Activated CD4-positive, alpha-beta T cell treated with anti-CD3 and anti-CD28 coated beads for 36 hours (primary cell): ENCODE data around the gene NAA38. TPM values are rescaled to one million over a fixed set of nuclear protein-coding genes. Genes with fewer than 3 reads are reported as not detected.

Source experiments
- ATAC-seq: fragments of 200-7000 bp; cut with Tn5 transposase; one replicate; pipeline ENCODE4 v1.10.0; 2021; ENCODE audit warnings: mild to moderate bottlenecking, moderate library complexity
- CTCF ChIA-PET: fragments of 350-600 bp; sonication (Branson Sonifier 250); formaldehyde crosslinking; loops from one replicate; lab custom pipeline; 2021; ENCODE audit warnings: antibody characterized with exemption; lab: Charles Lee
- POLR2A ChIA-PET: fragments of 350-600 bp; sonication (Branson Sonifier 250); formaldehyde crosslinking; loops from one replicate; lab custom pipeline; 2021; ENCODE audit warnings: antibody characterized with exemption, inconsistent platforms; lab: Charles Lee
- DNase-seq: peaks from one replicate; pipeline ENCODE4 v3.0.0-alpha.2; 2020
- H3K27ac Mint-ChIP-seq: one replicate; pipeline ENCODE4 v1.8.0; 2021; ENCODE audit warnings: mixed read lengths
- H3K27me3 Mint-ChIP-seq: one replicate; pipeline ENCODE4 v1.8.0; 2021; ENCODE audit warnings: mixed read lengths
- H3K36me3 Mint-ChIP-seq: one replicate; pipeline ENCODE4 v1.8.0; 2021; ENCODE audit warnings: low read depth, mixed read lengths
- H3K4me1 Mint-ChIP-seq: one replicate; pipeline ENCODE4 v1.8.0; 2021; ENCODE audit warnings: mixed read lengths
- H3K4me3 Mint-ChIP-seq: one replicate; pipeline ENCODE4 v1.8.0; 2021; ENCODE audit warnings: mild to moderate bottlenecking, moderate library complexity, mixed read lengths
- H3K9me3 Mint-ChIP-seq: one replicate; pipeline ENCODE4 v1.8.0; 2021; ENCODE audit warnings: low read depth, mixed read lengths
- intact Hi-C, 2 experiments: fragments of 100-400 bp; cut with DNase I in 1 of 2; cut with micrococcal nuclease in 1 of 2; formaldehyde crosslinking; loops; one replicate each; pipeline versions ENCODE4 v1.14.2 to v1.15.1; 2022 to 2024; cut with DNase I, micrococcal nuclease
- total RNA-seq, 2 experiments: library from RNA; stranded (reverse); gene quantifications; one replicate each; pipeline ENCODE4 v1.2.3, GENCODE V29; 2021

Gene NAA38
- total RNA-seq, 2 experiments from 2014 or later, result 64.7 to 79.8 TPM

DNA sequence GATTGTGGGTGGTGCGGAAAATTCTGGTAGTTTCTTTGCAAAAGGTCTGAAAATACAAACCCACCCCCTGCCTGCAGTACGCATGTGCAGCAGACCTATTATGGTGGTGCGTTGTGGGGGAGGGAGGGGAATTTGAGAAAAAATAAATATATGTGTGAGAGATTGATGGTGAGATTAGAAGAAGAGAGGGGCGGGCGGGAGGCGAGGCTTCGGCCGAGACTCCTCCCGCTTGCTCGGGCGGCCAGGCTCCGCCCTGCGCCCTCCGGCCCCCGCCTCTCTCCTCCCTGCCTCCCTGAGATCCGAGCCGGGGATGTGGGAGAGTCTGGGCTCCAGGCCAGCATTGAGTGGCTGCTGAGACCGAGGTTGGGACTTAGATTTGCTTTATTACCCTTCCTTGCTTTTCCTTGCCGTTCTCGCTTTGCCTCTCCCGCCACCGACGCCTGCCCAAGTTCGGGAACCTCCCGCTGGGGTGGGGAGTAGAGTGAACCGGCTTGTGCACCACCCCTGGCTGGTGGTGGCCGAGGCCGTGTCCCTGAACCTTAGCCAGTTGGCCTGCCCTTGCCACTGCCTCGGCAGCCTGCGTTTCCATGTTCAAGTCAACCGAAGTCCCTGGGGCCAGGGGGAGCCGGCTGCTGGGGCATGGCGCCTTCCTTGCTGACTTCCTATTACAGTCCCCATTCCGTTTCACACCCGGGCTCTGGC, 30.3 kb upstream of the NAA38 start:
- Mint-ChIP-seq H3K36me3 (peaks cover 30% of the 10 kb centered on the region), H3K9me3 (no peaks in the 10 kb centered on the region), H3K4me3 (no peak overlapping the region), H3K27me3 (no peaks in the 10 kb centered on the region), H3K27ac (no peak overlapping the region), H3K4me1 (peaks cover 4% of the 10 kb centered on the region)
- ATAC-seq, result peak; percentile 79
- ChIA-PET POLR2A (no interaction called here), CTCF (interaction anchor here (1.0 kb wide), 1 partner anchor 186 kb away, joined by 3 read pairs; no protein-coding TSS in a partner anchor)
- DNase-seq, result peak; percentile 94
- intact Hi-C loops, result loop anchor here (1.0 to 2.0 kb wide), 18 partner anchors 25 to 579 kb away; partner anchors contain the start of genes CNTROB (in 2 of the 2), NAA38 (in 2 of the 2), ALOXE3 (in 1 of the 2) and CTC1 (in 1 of the 2)

DNA sequence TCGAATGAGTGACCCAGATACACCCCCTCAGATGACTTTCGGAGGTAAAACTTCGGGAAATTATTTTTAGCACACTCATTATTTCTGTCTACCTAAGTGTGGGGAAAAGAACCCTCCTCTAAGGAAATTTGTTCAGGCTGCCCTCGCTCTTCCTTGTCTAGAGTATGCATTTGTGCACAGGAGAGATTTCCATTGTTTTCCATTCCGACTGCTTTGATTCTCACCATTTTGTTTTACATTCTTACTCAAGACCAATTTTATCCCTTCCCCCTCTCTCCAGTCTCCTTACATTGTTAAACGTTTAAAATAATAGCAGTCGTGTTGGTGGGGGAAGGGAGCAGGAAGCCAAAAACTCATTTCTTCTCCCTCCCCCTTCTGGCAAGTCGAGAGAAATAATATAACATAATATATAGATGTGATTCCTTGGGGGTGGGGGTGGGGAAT, 29.7 kb upstream of the NAA38 start:
- no peaks in the 10 kb centered on the region for H3K27me3 Mint-ChIP-seq
- ChIA-PET POLR2A (no interaction called here), CTCF (interaction anchor here (1.4 kb wide), 1 partner anchor 22 kb away, joined by 6 read pairs; no protein-coding TSS in a partner anchor)
- no peak for DNase-seq
- ATAC-seq, result no peak
- intact Hi-C loops, result loop anchor here (1.0 to 2.0 kb wide), 18 partner anchors 25 to 578 kb away; partner anchors contain the start of genes CNTROB (in 2 of the 2), NAA38 (in 2 of the 2), ALOXE3 (in 1 of the 2) and CTC1 (in 1 of the 2)
- peaks cover 29% of the 10 kb centered on the region for H3K36me3 Mint-ChIP-seq
- no peak overlapping the region for H3K27ac Mint-ChIP-seq
- no peak overlapping the region for H3K4me3 Mint-ChIP-seq
- H3K9me3 Mint-ChIP-seq, result no peaks in the 10 kb centered on the region
- peaks cover 3% of the 10 kb centered on the region for H3K4me1 Mint-ChIP-seq

DNA sequence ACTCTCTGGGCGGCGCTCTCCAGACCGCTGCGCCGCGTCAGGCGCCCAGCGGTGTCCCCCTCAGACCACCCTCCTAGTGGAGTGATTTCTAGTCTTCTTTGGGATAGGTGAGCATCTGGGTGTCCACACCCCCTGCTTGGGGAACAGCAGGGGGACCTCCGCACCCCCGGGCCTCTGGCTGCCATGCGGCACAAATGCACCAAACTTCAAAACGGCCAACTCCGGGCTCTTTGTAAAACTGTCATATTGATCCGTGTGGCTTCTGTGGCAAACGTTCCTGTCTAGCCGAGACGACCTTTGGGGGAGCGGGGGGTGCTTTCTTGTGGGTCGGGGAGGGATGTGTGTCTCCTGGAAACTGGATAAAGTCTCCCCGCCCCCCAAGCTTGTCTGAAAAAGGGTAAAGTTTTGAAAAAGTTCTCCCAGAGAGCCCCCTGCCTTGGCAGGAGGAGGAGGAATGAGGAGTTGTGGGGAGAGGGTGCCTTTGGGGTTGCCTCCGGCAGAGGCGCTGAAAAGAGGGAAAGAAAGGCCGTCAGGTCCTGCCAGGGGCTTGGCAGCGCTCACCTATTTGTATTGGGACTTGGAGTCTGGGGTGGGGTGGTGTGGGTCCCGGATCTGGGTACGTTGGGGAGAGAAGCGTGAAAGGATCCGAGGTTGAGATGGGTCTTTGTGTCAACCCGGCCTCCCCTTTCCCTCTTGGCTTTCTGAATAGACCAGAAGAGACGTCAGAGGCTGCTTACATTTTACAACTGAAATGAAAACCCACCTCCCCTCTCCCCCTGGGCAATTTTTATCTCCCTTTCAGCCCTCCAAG, 29.1 kb upstream of the NAA38 start:
- ChIA-PET CTCF (interaction anchor here (0.7 to 1.4 kb wide), 2 partner anchors 22 to 42 kb away, joined by 3 to 6 read pairs; no protein-coding TSS in a partner anchor), POLR2A (no interaction called here)
- ATAC-seq (peak; percentile 7), DNase-seq (peak; percentile 73)
- H3K4me1 Mint-ChIP-seq, result peaks cover 1% of the 10 kb centered on the region
- no peak overlapping the region for H3K27ac Mint-ChIP-seq
- intact Hi-C loops, result loop anchor here (1.0 to 2.0 kb wide), 19 partner anchors 24 to 647 kb away; partner anchors contain the start of genes CNTROB (in 2 of the 2), NAA38 (in 2 of the 2), ALOXE3 (in 1 of the 2) and CTC1 (in 1 of the 2)
- no peaks in the 10 kb centered on the region for H3K27me3 Mint-ChIP-seq
- no peaks in the 10 kb centered on the region for H3K9me3 Mint-ChIP-seq
- peaks cover 25% of the 10 kb centered on the region for H3K36me3 Mint-ChIP-seq
- H3K4me3 Mint-ChIP-seq, result no peak overlapping the region

DNA sequence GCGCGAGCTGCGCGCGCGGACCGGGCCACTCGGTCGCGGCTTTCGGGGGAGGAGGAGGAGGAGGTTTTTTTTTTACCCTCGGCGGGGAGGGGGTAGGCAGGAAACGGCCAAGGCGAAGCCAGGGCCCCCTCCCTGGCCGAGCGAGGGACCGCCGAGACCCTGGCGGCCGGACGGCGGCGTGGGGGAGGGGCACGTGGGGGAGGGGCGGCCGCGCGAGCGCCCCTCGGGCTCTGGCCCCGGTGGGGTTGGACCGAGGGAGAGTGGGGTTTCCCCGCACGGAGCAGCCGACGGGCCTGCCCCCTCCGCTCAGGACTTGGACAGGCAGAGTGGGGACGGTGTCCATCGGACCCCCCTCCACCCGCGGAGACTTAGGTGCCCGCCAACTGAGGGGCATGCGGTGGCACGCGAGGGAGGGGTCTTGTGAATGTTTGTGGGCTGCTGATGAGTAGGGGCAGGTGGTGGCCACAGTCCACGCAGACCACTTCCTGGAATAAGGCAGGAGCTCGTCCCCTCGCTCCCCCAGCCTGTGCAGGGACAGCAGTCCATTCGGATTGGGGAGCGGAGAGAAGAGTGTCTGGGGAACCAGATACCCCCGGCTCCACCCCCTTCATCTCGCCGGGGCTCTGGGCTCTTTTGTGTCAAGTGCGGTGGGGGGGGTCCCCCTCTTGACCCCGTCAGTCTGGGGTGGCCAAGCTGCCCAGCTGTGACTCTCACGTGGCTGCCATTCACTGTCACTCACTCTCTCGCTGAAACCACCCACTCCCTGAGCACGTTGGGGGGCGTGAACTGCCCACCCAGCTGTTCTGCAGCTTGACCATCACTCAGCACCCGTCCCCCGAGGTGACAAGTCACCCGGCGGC, 28.2 kb upstream of the NAA38 start:
- H3K4me1 Mint-ChIP-seq, result peaks cover 1% of the 10 kb centered on the region
- H3K27me3 Mint-ChIP-seq, result no peaks in the 10 kb centered on the region
- intact Hi-C loops, result loop anchor here (1.0 to 2.0 kb wide), 7 partner anchors 51 to 646 kb away; partner anchors contain the start of genes ALOXE3 (in 1 of the 2), CTC1 (in 1 of the 2), KDM6B (in 1 of the 2) and PFAS (in 1 of the 2)
- H3K36me3 Mint-ChIP-seq, result peaks cover 17% of the 10 kb centered on the region
- H3K9me3 Mint-ChIP-seq, result no peaks in the 10 kb centered on the region
- H3K4me3 Mint-ChIP-seq, result no peak overlapping the region
- CTCF ChIA-PET, result interaction anchor here (0.7 to 1.4 kb wide), 3 partner anchors 21 to 41 kb away, joined by 3 to 6 read pairs (median 3); no protein-coding TSS in a partner anchor
- ATAC-seq, result no peak
- H3K27ac Mint-ChIP-seq, result no peak overlapping the region
- DNase-seq, result peak; percentile 63
- POLR2A ChIA-PET, result interaction anchor here (0.6 kb wide), 2 partner anchors 500 to 850 kb away, joined by 3 to 4 read pairs; partner anchors contain the start of gene SLC16A13

DNA sequence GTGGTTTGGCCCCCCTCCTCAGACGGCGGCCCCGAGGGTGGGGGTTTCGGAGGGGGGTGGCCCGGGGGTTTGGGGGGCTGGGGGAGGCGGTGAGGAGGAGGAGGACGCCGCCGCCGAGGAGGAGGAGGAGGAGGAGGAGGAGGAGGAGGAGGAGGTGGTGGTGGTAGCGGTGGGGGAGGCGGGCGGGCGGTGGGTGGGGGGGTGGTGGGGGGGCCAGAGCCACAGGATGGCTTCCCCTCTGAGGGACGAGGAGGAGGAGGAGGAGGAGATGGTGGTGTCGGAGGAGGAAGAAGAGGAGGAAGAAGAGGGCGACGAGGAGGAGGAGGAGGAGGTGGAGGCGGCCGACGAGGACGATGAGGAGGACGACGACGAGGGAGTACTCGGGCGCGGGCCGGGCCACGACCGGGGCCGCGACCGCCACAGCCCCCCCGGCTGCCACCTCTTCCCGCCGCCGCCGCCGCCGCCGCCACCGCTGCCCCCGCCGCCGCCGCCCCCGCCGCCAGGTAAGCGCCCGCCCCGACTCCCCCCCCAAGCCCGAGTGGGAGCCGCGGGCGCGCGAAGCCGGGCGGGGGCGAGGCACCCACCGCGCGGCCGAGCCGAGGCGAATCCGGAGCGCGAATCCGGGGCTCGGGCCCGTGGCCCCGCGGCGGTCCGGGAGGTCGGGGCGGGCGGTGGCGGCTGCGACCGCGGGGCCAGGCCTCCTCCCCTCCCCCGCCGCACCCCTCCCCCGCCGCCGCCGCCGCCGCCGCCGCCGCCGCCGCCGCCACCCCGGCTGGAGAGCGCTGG, 27.4 kb upstream of the NAA38 start:
- peak overlapping the region; percentile 75 for H3K27ac Mint-ChIP-seq
- H3K4me3 Mint-ChIP-seq, result peak overlapping the region; percentile 67
- H3K27me3 Mint-ChIP-seq, result no peaks in the 10 kb centered on the region
- ATAC-seq (no peak), DNase-seq (peak; percentile 55)
- no peaks in the 10 kb centered on the region for H3K9me3 Mint-ChIP-seq
- ChIA-PET POLR2A (interaction anchor here (0.6 to 1.0 kb wide), 3 partner anchors 11 to 849 kb away, joined by 3 to 4 read pairs (median 3); partner anchors contain the start of gene SLC16A13), CTCF (no interaction called here)
- intact Hi-C loops, result loop anchor here in 1 of 2 experiments (5.0 kb wide), 1 partner anchor 233 kb away; the partner anchor contains the start of gene ALOXE3
- H3K36me3 Mint-ChIP-seq, result peaks cover 10% of the 10 kb centered on the region
- H3K4me1 Mint-ChIP-seq, result peaks cover 1% of the 10 kb centered on the region

DNA sequence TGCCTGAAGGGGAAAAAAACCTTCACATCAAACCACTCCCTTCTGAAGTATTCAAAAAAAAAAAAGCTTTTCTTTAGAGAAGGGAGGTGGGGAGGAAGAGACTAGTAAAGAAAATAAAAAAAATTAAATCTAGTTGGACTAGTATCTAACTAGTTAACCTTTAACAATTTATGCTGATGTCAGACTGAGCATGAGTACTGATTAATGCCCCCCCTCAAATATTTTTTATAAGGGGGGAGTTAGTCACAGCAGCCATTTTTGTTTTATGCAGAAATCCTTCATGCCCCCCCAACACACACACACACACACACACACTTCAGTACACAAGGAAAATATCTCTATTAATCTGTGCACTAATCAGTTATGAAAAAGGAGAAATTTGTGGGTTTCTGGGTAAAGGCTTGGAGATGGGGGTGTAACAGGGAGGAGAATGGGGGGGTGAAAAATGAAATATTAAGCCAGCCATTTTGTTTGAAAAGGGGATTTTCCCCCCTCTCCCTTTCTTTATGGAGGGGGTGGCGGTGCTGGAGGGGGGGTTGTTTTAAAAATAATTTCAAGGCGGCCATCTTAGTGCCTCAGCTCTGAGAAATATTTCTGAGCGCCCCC, 26.5 kb upstream of the NAA38 start:
- peaks cover 1% of the 10 kb centered on the region for H3K4me1 Mint-ChIP-seq
- CTCF ChIA-PET, result interaction anchor here (0.7 to 1.8 kb wide), 2 partner anchors 27 to 133 kb away, joined by 3 to 7 read pairs; partner anchors contain the start of genes CYB5D1 and NAA38
- peaks cover 8% of the 10 kb centered on the region for H3K36me3 Mint-ChIP-seq
- peak overlapping the region; percentile 66 for H3K4me3 Mint-ChIP-seq
- POLR2A ChIA-PET, result interaction anchor here (0.6 to 1.0 kb wide), 2 partner anchors 10 to 313 kb away, joined by 3 to 4 read pairs; no protein-coding TSS in a partner anchor
- no peak for ATAC-seq
- H3K9me3 Mint-ChIP-seq, result no peaks in the 10 kb centered on the region
- H3K27me3 Mint-ChIP-seq, result no peaks in the 10 kb centered on the region
- intact Hi-C loops, result loop anchor here in 1 of 2 experiments (5.0 kb wide), 1 partner anchor 233 kb away; the partner anchor contains the start of gene ALOXE3
- DNase-seq, result peak; percentile 66
- H3K27ac Mint-ChIP-seq, result peak overlapping the region; percentile 90

DNA sequence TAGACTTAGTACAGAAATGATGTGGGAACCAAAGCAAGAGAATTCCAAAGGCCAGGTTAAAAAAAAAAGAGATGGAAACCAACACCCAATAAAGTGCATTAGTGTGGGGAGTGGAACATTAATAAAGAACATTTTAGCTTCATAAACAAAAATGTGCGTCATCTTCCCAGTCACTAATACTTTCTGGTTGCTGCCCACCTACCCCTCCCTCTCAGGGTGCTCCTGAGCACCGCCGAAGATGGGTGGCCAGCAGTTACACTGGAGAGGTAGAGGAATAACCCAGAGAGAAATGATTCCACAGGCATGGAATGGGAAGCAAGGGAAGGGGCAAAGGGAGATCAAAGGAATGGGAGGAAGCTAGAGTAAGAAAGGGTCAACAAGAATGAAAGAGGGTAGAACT, 25.3 kb upstream of the NAA38 start:
- intact Hi-C loops, result loop anchor here in 1 of 2 experiments (5.0 kb wide), 1 partner anchor 235 kb away; the partner anchor contains the start of gene ALOXE3
- POLR2A ChIA-PET, result interaction anchor here (0.6 to 1.0 kb wide), 2 partner anchors 25 to 339 kb away, joined by 3 read pairs; partner anchors contain the start of gene NAA38
- H3K27ac Mint-ChIP-seq, result no peak overlapping the region

DNA sequence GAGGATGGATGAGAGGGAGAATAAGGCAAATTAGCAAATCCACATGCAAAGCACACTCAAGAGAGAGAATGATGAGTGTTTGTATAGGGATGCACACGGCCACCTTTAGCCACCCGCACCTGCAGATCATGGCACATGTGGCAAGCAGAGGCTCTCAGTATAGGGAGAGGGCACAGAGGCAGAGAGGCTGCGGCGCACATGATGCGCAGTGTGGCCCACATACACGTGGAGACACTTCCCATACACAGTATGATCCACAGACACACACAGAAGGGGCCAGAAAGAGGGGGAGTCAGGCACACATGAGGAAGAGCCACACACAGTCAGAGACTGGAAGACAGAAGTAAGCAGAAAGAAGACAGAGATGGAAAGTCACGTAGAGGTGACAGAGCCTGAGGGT, 24.7 kb upstream of the NAA38 start:
- POLR2A ChIA-PET, result no interaction called here
- DNase-seq (peak; percentile 38), ATAC-seq (no peak)
- H3K36me3 Mint-ChIP-seq, result peaks cover 10% of the 10 kb centered on the region
- no peak overlapping the region for H3K27ac Mint-ChIP-seq
- CTCF ChIA-PET, result interaction anchor here (1.8 kb wide), 1 partner anchor 25 kb away, joined by 7 read pairs; the partner anchor contains the start of genes CYB5D1 and NAA38
- H3K4me1 Mint-ChIP-seq, result peaks cover 1% of the 10 kb centered on the region
- H3K27me3 Mint-ChIP-seq, result no peaks in the 10 kb centered on the region
- H3K9me3 Mint-ChIP-seq, result no peaks in the 10 kb centered on the region
- intact Hi-C loops, result loop anchor here in 1 of 2 experiments (5.0 kb wide), 1 partner anchor 235 kb away; the partner anchor contains the start of gene ALOXE3
- H3K4me3 Mint-ChIP-seq, result no peak overlapping the region

More for the DNA sequence above, 25.3 kb upstream of the NAA38 start:
- Mint-ChIP-seq H3K36me3 (peaks cover 8% of the 10 kb centered on the region), H3K9me3 (no peaks in the 10 kb centered on the region), H3K4me3 (no peak overlapping the region), H3K4me1 (peaks cover 1% of the 10 kb centered on the region), H3K27me3 (no peaks in the 10 kb centered on the region)
- CTCF ChIA-PET, result interaction anchor here (0.7 to 1.8 kb wide), 3 partner anchors 17 to 35 kb away, joined by 3 to 7 read pairs (median 4); partner anchors contain the start of genes CYB5D1 and NAA38
- no peak for ATAC-seq
- no peak for DNase-seq
